ENCODE measurements around the gene MBTPS1. TPM values are rescaled to one million over a fixed set of nuclear protein-coding genes. Genes with fewer than 3 reads are reported as not detected.

The MBTPS1 gene
- polyA plus RNA-seq = 52.2 TPM

DNA sequence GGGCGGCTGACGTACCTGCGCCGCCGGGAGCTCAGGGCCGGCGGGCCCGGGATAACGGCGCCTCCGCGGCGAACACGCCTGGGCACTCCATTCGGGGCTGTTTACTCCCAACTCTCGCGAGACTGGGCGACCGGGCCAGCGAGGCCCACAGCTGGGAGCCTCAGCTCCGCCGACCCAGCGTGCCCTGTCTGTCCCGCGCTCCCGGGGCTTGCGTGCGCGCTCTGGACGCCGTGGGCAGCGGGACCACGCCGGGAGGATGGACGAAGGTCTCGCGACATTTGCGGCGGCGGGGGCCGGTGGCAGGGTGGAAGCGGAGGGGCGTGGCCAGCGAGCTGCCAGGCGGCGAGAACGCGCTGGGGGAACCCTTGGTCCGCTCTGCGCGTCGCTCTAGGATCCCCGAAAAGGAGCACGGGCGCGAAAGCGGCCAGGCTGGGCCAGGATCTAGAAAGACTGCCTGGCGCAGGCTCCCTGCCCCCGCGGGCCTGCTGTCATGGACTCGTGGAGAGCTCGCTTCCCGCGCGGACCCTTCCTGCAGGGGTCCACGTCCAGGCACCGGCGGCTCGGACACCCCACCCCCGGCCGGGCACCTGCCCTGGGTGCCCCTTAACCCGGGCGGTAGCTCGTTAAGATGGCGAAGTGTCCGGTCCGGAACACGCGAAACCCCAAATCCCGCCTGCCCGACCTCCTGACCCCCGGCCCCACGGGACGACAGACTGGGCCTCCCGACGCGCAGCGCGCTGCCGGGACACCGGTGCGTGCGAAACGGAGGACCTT, at the start of gene MBTPS1:
Gene MBTPS1 (minus strand): TSS at position 223 of the 774 bp plus-strand sequence. CDS start 15,159 bp downstream, outside the sequence.
- peaks cover 2% of the 10 kb centered on the region for H3K36me3 Mint-ChIP-seq
- H3K27me3 Mint-ChIP-seq = no peaks in the 10 kb centered on the region
- peaks cover 6 to 21% (median 12%) of the 10 kb centered on the region in 3 donors for H3K4me1 Mint-ChIP-seq
- H3K27ac Mint-ChIP-seq = peak within 1 kb of the TSS; percentile 95 to 100 (median 96)
- no peaks in the 10 kb centered on the region for H3K9me3 Mint-ChIP-seq
- peak within 1 kb of the TSS; percentile 90 to 100 (median 96) for H3K4me3 Mint-ChIP-seq

DNA sequence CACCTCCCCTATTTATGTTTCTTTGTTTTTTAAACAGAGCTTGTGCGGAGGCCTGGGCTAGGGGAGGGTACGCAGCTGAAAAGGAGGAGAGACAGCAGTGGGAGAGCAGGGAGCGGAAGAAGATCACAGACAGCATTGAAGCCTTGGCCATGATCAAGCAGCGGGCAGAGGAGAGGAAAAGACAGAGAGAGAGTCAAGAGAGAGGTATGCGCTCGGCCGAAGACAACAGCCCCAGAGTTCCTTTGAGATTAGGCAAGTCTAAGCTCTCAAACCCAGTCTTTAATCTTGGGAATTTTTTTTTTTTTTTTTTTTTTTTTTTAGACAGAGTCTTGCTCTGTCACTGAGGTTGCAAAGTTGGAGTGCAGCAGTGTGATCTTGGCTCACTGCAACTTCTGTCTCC, 49.0 kb upstream of the MBTPS1 start:
- no peak overlapping the region for H3K27ac Mint-ChIP-seq

GRCh38 chr16:84161801-84162200, 45.1 kb upstream of the MBTPS1 start:
- Mint-ChIP-seq H3K9me3 (no peaks in the 10 kb centered on the region), H3K27ac (no peak overlapping the region), H3K36me3 (no peaks in the 10 kb centered on the region), H3K4me3 (no peak overlapping the region), H3K27me3 (peaks cover 30% of the 10 kb centered on the region), H3K4me1 (no peaks in the 10 kb centered on the region)

More for the DNA sequence above, 49.0 kb upstream of the MBTPS1 start:
- no peak overlapping the region for H3K4me3 Mint-ChIP-seq
- peaks cover 22% of the 10 kb centered on the region for H3K27me3 Mint-ChIP-seq
- H3K4me1 Mint-ChIP-seq = no peaks in the 10 kb centered on the region
- H3K9me3 Mint-ChIP-seq = no peaks in the 10 kb centered on the region
- H3K36me3 Mint-ChIP-seq = no peaks in the 10 kb centered on the region

- Mint-ChIP-seq H3K27me3 (peaks cover 27% of the 10 kb centered on the region), H3K36me3 (no peaks in the 10 kb centered on the region), H3K4me1 (no peaks in the 10 kb centered on the region), H3K4me3 (peak overlapping the region in 1 of 4 donors; percentile 34), H3K27ac (no peak overlapping the region), H3K9me3 (no peaks in the 10 kb centered on the region)
Observed at GRCh38 chr16:84161037-84161436, 44.3 kb upstream of the MBTPS1 start.

DNA sequence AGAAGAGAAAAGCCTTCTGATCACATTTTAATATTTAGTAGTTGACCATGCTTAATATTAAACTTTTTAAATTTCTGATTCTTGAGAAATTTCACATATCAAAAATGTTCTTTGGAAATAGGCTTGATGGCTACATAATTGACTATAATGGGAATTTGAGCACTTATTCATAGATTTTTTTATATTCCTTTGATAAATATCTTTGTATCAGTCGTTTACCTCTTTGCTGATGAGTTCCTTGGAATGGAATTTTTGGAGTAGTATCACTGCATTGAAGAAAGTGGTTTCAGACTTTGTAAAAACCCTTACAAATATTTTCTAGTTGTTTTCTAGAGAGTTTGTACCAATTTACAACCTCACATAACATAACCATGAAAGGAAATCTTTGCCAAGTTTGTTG, 43.1 kb upstream of the MBTPS1 start:
- Mint-ChIP-seq H3K27ac (no peak overlapping the region), H3K4me1 (no peaks in the 10 kb centered on the region), H3K36me3 (no peaks in the 10 kb centered on the region), H3K4me3 (no peak overlapping the region), H3K27me3 (peaks cover 31% of the 10 kb centered on the region), H3K9me3 (peaks cover 0 to 2% (median 0%) of the 10 kb centered on the region in 3 donors)

GRCh38 chr16:84159007-84159406, 42.3 kb upstream of the MBTPS1 start:
- peaks cover 0 to 2% (median 0%) of the 10 kb centered on the region in 3 donors for H3K9me3 Mint-ChIP-seq
- no peaks in the 10 kb centered on the region for H3K36me3 Mint-ChIP-seq
- peaks cover 28% of the 10 kb centered on the region for H3K27me3 Mint-ChIP-seq
- H3K27ac Mint-ChIP-seq = no peak overlapping the region
- no peak overlapping the region for H3K4me3 Mint-ChIP-seq
- H3K4me1 Mint-ChIP-seq = no peaks in the 10 kb centered on the region

DNA sequence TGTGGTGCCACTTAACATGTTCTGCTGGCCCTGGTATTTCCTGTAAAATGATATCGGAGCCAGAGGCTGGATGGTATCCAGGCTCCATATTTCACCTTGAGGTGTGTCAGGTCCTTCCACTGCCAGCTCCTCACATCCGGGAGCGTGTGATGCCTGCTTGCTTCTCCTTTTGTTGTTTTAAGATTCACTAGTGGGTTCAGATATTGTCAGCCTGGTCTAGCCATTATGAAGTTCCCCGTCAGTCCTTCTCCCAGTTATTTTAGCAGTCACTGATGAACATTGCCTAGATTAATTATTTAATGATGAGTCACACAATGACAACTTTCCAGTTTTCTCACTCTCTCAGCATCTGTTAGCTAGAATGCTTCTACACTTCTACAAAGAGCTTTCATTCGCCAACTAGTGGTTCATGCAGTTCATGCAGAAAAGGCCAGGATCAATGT, 39.6 kb upstream of the MBTPS1 start:
- Mint-ChIP-seq H3K36me3 (no peaks in the 10 kb centered on the region), H3K27me3 (peaks cover 21% of the 10 kb centered on the region), H3K4me3 (no peak overlapping the region), H3K9me3 (peaks cover 0 to 2% (median 0%) of the 10 kb centered on the region in 3 donors), H3K4me1 (no peaks in the 10 kb centered on the region), H3K27ac (no peak overlapping the region)

- Mint-ChIP-seq H3K27me3 (peaks cover 21% of the 10 kb centered on the region), H3K36me3 (no peaks in the 10 kb centered on the region), H3K27ac (no peak overlapping the region), H3K4me3 (no peak overlapping the region), H3K4me1 (no peaks in the 10 kb centered on the region), H3K9me3 (peaks cover 0 to 2% (median 0%) of the 10 kb centered on the region in 3 donors)
Observed at GRCh38 chr16:84155771-84156170, 39.0 kb upstream of the MBTPS1 start.

DNA sequence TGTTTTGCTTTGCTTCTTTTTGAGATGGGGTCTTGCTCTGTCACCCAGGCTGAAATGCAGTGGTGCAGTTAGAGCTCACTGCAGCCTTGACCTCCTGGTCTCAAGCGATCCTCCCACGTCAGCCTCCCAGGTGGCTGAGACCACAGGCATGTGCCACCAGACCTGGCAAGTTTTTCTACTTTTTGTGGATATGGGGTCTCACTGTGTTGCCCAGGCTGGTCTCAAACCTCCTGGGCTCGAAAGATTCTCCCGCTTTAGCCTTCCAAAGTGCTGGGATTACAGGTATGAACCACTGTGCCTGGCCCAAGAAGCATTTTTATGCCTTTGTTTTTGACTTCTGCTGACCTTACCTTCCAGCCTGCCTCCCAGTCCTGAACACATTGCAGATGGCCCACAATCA, 38.5 kb upstream of the MBTPS1 start:
- Mint-ChIP-seq H3K27ac (no peak overlapping the region), H3K27me3 (peaks cover 21% of the 10 kb centered on the region), H3K4me1 (no peaks in the 10 kb centered on the region), H3K36me3 (no peaks in the 10 kb centered on the region), H3K4me3 (no peak overlapping the region), H3K9me3 (peaks cover 0 to 2% (median 0%) of the 10 kb centered on the region in 3 donors)

- no peaks in the 10 kb centered on the region for H3K4me1 Mint-ChIP-seq
- peaks cover 18% of the 10 kb centered on the region for H3K27me3 Mint-ChIP-seq
- no peaks in the 10 kb centered on the region for H3K36me3 Mint-ChIP-seq
- peaks cover 0 to 2% (median 0%) of the 10 kb centered on the region in 3 donors for H3K9me3 Mint-ChIP-seq
- H3K27ac Mint-ChIP-seq = no peak overlapping the region
- H3K4me3 Mint-ChIP-seq = no peak overlapping the region
Observed at GRCh38 chr16:84153660-84154214, 37.0 kb upstream of the MBTPS1 start.

DNA sequence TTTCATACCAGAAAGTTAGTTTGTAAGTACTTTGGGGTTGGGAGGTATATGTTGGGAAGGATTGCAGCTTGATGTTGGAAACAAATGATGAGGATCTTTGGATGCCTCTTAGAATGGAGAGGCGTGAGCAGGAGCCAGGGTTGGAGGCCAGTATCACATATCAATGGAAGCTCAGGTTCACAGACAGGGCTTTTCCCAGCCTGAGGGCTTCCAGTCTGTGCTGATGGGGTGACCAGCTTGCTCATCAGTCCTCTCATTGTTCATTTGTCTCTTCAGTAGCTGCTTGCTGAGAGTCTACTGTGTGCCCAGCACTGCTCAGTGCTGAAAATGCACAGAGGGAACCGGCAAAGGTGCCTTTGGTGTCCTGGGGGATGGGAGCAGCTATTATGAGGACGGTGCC, 34.2 kb upstream of the MBTPS1 start:
- Mint-ChIP-seq H3K27me3 (peaks cover 10% of the 10 kb centered on the region), H3K36me3 (no peaks in the 10 kb centered on the region), H3K4me3 (no peak overlapping the region), H3K9me3 (peaks cover 0 to 2% (median 0%) of the 10 kb centered on the region in 3 donors), H3K27ac (no peak overlapping the region), H3K4me1 (no peaks in the 10 kb centered on the region)

GRCh38 chr16:84144859-84145639, 28.3 kb upstream of the MBTPS1 start, which contains the start of the genes DNAAF1 and HSDL1:
DNAAF1 (plus strand) TSS chr16:84145308; CDS start chr16:84145441, 133 bp downstream.
HSDL1 (minus strand) TSS chr16:84145177; CDS start chr16:84131321, 13,856 bp downstream.
- Mint-ChIP-seq H3K4me3 (peak within 1 kb of the TSS; percentile 89 to 98 (median 98)), H3K36me3 (no peaks in the 10 kb centered on the region), H3K27me3 (peaks cover 2% of the 10 kb centered on the region)

GRCh38 chr16:84144209-84144858, 27.6 kb upstream of the MBTPS1 start:
- H3K27me3 Mint-ChIP-seq = no peaks in the 10 kb centered on the region
- peak overlapping the region; percentile 89 to 98 (median 98) for H3K4me3 Mint-ChIP-seq
- peak overlapping the region; percentile 50 to 92 (median 88) for H3K27ac Mint-ChIP-seq
- no peaks in the 10 kb centered on the region for H3K9me3 Mint-ChIP-seq
- peaks cover 5% of the 10 kb centered on the region for H3K36me3 Mint-ChIP-seq
- peaks cover 9 to 14% (median 12%) of the 10 kb centered on the region in 3 donors for H3K4me1 Mint-ChIP-seq

More at GRCh38 chr16:84144859-84145639, 28.3 kb upstream of the MBTPS1 start, which contains the start of the genes DNAAF1 and HSDL1:
- no peaks in the 10 kb centered on the region for H3K9me3 Mint-ChIP-seq
- peaks cover 8 to 14% (median 9%) of the 10 kb centered on the region in 3 donors for H3K4me1 Mint-ChIP-seq
- H3K27ac Mint-ChIP-seq = peak within 1 kb of the TSS; percentile 64 to 92 (median 88)

DNA sequence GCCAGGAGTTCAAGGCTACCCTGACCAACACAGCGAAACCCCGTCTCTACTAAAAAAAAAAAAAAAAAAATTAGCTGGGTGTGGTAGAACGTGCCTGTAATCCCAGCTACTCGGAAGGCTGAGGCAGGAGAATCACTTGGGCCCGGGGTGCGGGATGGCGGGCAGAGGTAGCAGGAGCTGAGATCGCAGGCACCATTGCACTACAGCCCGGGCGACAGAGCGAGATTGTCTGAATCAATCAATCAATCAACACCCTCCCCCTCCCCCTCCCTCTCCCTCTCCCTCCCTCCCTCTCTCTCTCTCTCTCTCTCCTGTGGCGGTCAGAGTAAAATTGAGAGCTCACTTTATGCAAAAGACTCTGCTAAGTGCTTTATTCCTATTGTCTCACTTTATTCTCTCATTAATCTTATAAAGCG, 27.1 kb upstream of the MBTPS1 start:
- peaks cover 5% of the 10 kb centered on the region for H3K36me3 Mint-ChIP-seq
- H3K9me3 Mint-ChIP-seq = no peaks in the 10 kb centered on the region
- H3K27me3 Mint-ChIP-seq = no peaks in the 10 kb centered on the region
- peaks cover 9 to 14% (median 12%) of the 10 kb centered on the region in 3 donors for H3K4me1 Mint-ChIP-seq
- H3K4me3 Mint-ChIP-seq = peak overlapping the region; percentile 89 to 98 (median 98)
- H3K27ac Mint-ChIP-seq = peak overlapping the region; percentile 50 to 92 (median 88)
